Measurements from ENCODE around the gene DOCK1. TPM values are rescaled to one million over a fixed set of nuclear protein-coding genes. Genes with fewer than 3 reads are reported as not detected.

The DOCK1 gene
- total RNA-seq, 1 donor from 2014 or later = 16.8 TPM

DNA sequence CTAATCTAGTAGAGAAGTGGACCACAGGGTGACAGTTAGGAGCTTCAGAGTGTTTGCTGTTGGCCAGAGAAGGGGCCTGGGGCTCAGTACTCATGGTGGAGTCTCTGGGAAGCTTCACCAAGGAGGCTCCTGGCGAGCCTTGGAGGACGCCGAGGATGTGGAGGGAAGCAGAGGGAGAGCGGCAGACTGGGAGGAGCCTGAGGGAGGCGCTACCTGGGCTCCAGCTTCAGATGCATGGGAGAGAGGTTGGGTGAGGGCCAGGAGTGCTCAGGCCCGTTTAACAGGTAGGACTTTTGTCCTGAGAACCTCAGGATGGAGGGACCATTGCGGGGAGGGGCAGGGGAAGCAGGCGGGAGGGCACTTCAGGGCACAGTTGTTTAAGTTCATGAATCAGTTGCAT is 24.2 kb downstream of the DOCK1 start:
- peaks cover 12% of the 10 kb centered on the region for H3K36me3 ChIP-seq
- H3K4me1 ChIP-seq = peaks cover 54% of the 10 kb centered on the region
- TF ChIP-seq, protein P1, sequence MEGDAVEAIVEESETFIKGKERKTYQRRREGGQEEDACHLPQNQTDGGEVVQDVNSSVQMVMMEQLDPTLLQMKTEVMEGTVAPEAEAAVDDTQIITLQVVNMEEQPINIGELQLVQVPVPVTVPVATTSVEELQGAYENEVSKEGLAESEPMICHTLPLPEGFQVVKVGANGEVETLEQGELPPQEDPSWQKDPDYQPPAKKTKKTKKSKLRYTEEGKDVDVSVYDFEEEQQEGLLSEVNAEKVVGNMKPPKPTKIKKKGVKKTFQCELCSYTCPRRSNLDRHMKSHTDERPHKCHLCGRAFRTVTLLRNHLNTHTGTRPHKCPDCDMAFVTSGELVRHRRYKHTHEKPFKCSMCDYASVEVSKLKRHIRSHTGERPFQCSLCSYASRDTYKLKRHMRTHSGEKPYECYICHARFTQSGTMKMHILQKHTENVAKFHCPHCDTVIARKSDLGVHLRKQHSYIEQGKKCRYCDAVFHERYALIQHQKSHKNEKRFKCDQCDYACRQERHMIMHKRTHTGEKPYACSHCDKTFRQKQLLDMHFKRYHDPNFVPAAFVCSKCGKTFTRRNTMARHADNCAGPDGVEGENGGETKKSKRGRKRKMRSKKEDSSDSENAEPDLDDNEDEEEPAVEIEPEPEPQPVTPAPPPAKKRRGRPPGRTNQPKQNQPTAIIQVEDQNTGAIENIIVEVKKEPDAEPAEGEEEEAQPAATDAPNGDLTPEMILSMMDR (IDR thresholded peaks at IDR 0.05; ENCODE audit: borderline replicate concordance) = no peak
- H3K4me3 ChIP-seq = no peak overlapping the region
- no peaks in the 10 kb centered on the region for H3K9me3 ChIP-seq (replicated peaks)
- no peaks in the 10 kb centered on the region for H3K27me3 ChIP-seq (ENCODE audit: low read depth)
- DNase-seq = no peak
- intact Hi-C loops (cut with micrococcal nuclease) = no loop called here
- no peak overlapping the region for H3K27ac ChIP-seq (replicated peaks)

GRCh38 chr10:126930131-126930882 is 25.1 kb downstream of the DOCK1 start:
- no peak for DNase-seq
- peaks cover 52% of the 10 kb centered on the region for H3K4me1 ChIP-seq
- TF ChIP-seq, protein P1 (IDR thresholded peaks at IDR 0.05; ENCODE audit: borderline replicate concordance) = no peak
- H3K27me3 ChIP-seq (ENCODE audit: low read depth) = no peaks in the 10 kb centered on the region
- intact Hi-C loops (cut with micrococcal nuclease) = no loop called here
- H3K4me3 ChIP-seq = peak overlapping the region; percentile 44
- peaks cover 12% of the 10 kb centered on the region for H3K36me3 ChIP-seq
- no peaks in the 10 kb centered on the region for H3K9me3 ChIP-seq (replicated peaks)
- H3K27ac ChIP-seq (replicated peaks) = peak overlapping the region; percentile 40

- TF ChIP-seq, protein P1 (IDR thresholded peaks at IDR 0.05; ENCODE audit: borderline replicate concordance) = peak; percentile 15
- Histone ChIP-seq H3K27me3 (ENCODE audit: low read depth) (no peaks in the 10 kb centered on the region), H3K9me3 (replicated peaks) (no peaks in the 10 kb centered on the region), H3K27ac (replicated peaks) (peak overlapping the region; percentile 40), H3K4me1 (peaks cover 56% of the 10 kb centered on the region), H3K4me3 (peak overlapping the region; percentile 44), H3K36me3 (peaks cover 12% of the 10 kb centered on the region)
- no peak for DNase-seq
- intact Hi-C loops (cut with micrococcal nuclease) = no loop called here
Measured at GRCh38 chr10:126930883-126931503, 25.8 kb downstream of the DOCK1 start.

GRCh38 chr10:126931544-126931943 is 26.3 kb downstream of the DOCK1 start:
- intact Hi-C loops (cut with micrococcal nuclease) = no loop called here
- DNase-seq = no peak
- H3K27me3 ChIP-seq (ENCODE audit: low read depth) = no peaks in the 10 kb centered on the region
- H3K27ac ChIP-seq (replicated peaks) = peak overlapping the region; percentile 40
- H3K9me3 ChIP-seq (replicated peaks) = no peaks in the 10 kb centered on the region
- H3K36me3 ChIP-seq = peaks cover 12% of the 10 kb centered on the region
- H3K4me1 ChIP-seq = peaks cover 56% of the 10 kb centered on the region
- TF ChIP-seq, protein P1 (IDR thresholded peaks at IDR 0.05; ENCODE audit: borderline replicate concordance) = no peak
- H3K4me3 ChIP-seq = peak overlapping the region; percentile 44

DNA sequence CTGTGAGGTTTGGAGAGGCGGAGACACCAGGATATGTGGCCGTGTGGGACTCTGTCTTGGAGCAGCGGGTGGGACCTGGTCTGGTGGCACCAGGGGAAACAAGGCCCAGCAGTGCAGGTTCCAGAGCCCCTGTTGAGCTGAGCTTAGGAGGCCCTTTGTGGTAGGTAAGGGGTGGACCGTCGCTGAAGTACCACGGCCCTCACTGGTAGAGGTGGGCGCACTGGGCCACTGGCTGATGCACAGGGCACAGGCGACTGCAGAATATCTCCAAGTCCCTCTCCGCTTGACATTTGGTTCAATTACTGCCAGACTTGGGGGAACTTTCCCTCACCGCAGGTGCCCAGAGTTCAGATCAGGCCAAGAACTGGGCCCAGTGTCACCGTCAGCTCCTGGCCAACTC is 27.3 kb downstream of the DOCK1 start:
- peaks cover 56% of the 10 kb centered on the region for H3K4me1 ChIP-seq
- no peak for DNase-seq
- no peak overlapping the region for H3K27ac ChIP-seq (replicated peaks)
- peaks cover 6% of the 10 kb centered on the region for H3K36me3 ChIP-seq
- H3K4me3 ChIP-seq = no peak overlapping the region
- H3K27me3 ChIP-seq (ENCODE audit: low read depth) = no peaks in the 10 kb centered on the region
- TF ChIP-seq, protein P1 (IDR thresholded peaks at IDR 0.05; ENCODE audit: borderline replicate concordance) = no peak
- H3K9me3 ChIP-seq (replicated peaks) = no peaks in the 10 kb centered on the region
- intact Hi-C loops (cut with micrococcal nuclease) = no loop called here

Data from left ventricle myocardium inferior (tissue), 1 donor.